H1 (cell line): Measurements from ENCODE around the gene COLEC11. TPM values are rescaled to one million over a fixed set of nuclear protein-coding genes. Genes with fewer than 3 reads are reported as not detected.

Experiments
- CTCF ChIA-PET: fragments of 300-600 bp; sonication (Branson Sonifier 250); formaldehyde crosslinking; loops from one replicate; lab custom pipeline; 2021; ENCODE audit not compliant: partially characterized antibody; lab: Charles Lee
- POLR2A ChIA-PET: fragments of 300-600 bp; sonication (Branson Sonifier 250); formaldehyde crosslinking; loops from one replicate; lab custom pipeline; 2021; ENCODE audit warnings: inconsistent platforms; ENCODE audit not compliant: partially characterized antibody; lab: Charles Lee
- DNase-seq, 2 experiments: peaks; one replicate each; pipeline versions ENCODE4 v3.0.0 to v3.0.0-alpha.2; 2010 to 2022; ENCODE audit warnings: low spot score in 2 of 2, low read depth in 1 of 2, mixed read lengths in 1 of 2
- FAIRE-seq: peaks from 2 replicates; lab custom pipeline; 2011; peaks lifted over from hg19 to GRCh38; lab: Jason Lieb, UNC
- H2AFZ ChIP-seq: 2 replicates; pipeline ENCODE4 v1.8.1; 2012; ENCODE audit warnings: low read length, inconsistent platforms
- H2AK5ac ChIP-seq: 2 replicates; pipeline ENCODE4 v1.6.1; 2013; ENCODE audit warnings: low read depth, low read length
- H2BK120ac ChIP-seq: replicated peaks from 2 replicates; pipeline ENCODE3; 2013; ENCODE audit warnings: low read depth, low read length, inconsistent platforms
- H2BK12ac ChIP-seq: 2 replicates; pipeline ENCODE4 v1.6.1; 2013; ENCODE audit warnings: low read depth, low read length
- H2BK15ac ChIP-seq: 2 replicates; pipeline ENCODE4 v1.6.1; 2013; ENCODE audit warnings: low read length
- H2BK20ac ChIP-seq: 2 replicates; pipeline ENCODE4 v1.6.1; 2013; ENCODE audit warnings: low read length
- H2BK5ac ChIP-seq: 2 replicates; pipeline ENCODE4 v1.6.1; 2013; ENCODE audit warnings: low read depth, low read length
- H3K14ac ChIP-seq: 2 replicates; pipeline ENCODE4 v1.6.1; 2013; ENCODE audit warnings: inconsistent platforms; ENCODE audit not compliant: insufficient read length
- H3K18ac ChIP-seq: 2 replicates; pipeline ENCODE4 v1.6.1; 2013; ENCODE audit warnings: low read length; ENCODE audit errors: extremely low read depth
- H3K23ac ChIP-seq: 2 replicates; pipeline ENCODE4 v1.6.1; 2013; ENCODE audit warnings: inconsistent platforms; ENCODE audit not compliant: insufficient read length
- H3K23me2 ChIP-seq: 2 replicates; pipeline ENCODE4 v1.6.1; 2013; ENCODE audit warnings: low read depth, low read length
- H3K27ac ChIP-seq: 2 replicates; pipeline ENCODE4 v1.6.1; 2011; ENCODE audit warnings: low read depth, low read length, inconsistent platforms
- H3K27me3 ChIP-seq, 4 experiments: replicated peaks in 1 of 4; 1 replicate in 1 of 4; 2 replicates in 3 of 4; pipeline versions ENCODE4 v1.6.1 to v1.8.1; 2011 to 2013; ENCODE audit warnings: low read length in 3 of 4, mild to moderate bottlenecking in 3 of 4, inconsistent platforms in 2 of 4, mixed read lengths in 2 of 4, moderate library complexity in 1 of 4; ENCODE audit not compliant: control insufficient read depth in 3 of 4, insufficient read depth in 3 of 4; ENCODE audit errors: extremely low read depth in 1 of 4
- H3K36me3 ChIP-seq, 4 experiments: 2 replicates each; pipeline versions ENCODE4 v1.6.1 to v1.8.1; 2011 to 2013; ENCODE audit warnings: mild to moderate bottlenecking in 4 of 4, low read length in 3 of 4, moderate library complexity in 2 of 4, control low read depth in 1 of 4, inconsistent platforms in 1 of 4; ENCODE audit not compliant: insufficient read depth in 4 of 4, control insufficient read depth in 2 of 4
- H3K4ac ChIP-seq: replicated peaks from 2 replicates; pipeline ENCODE3; 2013; ENCODE audit warnings: low read length, low read depth, mixed read lengths, inconsistent platforms; ENCODE audit not compliant: insufficient read length
- H3K4me1 ChIP-seq, 4 experiments: replicated peaks in 1 of 4; 1 replicate in 1 of 4; 2 replicates in 3 of 4; pipeline versions ENCODE4 v1.6.1 to v1.8.1; 2011 to 2013; ENCODE audit warnings: low read length in 3 of 4, inconsistent platforms in 2 of 4, mixed read lengths in 1 of 4; ENCODE audit not compliant: insufficient read depth in 4 of 4, control insufficient read depth in 3 of 4
- H3K4me2 ChIP-seq, 2 experiments: 2 replicates each; pipeline versions ENCODE4 v1.6.1 to v1.8.1; 2011 to 2013; ENCODE audit warnings: low read depth in 2 of 2, low read length in 2 of 2, control low read depth in 1 of 2, inconsistent platforms in 1 of 2, mild to moderate bottlenecking in 1 of 2; ENCODE audit not compliant: insufficient read depth in 1 of 2
- H3K4me3 ChIP-seq, 4 experiments: fragments of 200-600, 300-600 bp in 1 of 4; sonication (generic), shearing (Covaris generic), sonication (Bioruptor Twin) in 1 of 4; 2 replicates each; pipeline versions ENCODE4 v1.5.1 to v1.8.1; 2011 to 2016; ENCODE audit warnings: low read length in 4 of 4, low read depth in 3 of 4, control low read depth in 2 of 4, inconsistent platforms in 2 of 4, mild to moderate bottlenecking in 2 of 4, mixed read lengths in 1 of 4, moderate library complexity in 1 of 4; ENCODE audit not compliant: insufficient read depth in 2 of 4; ENCODE audit errors: extremely low read depth in 1 of 4
- H3K56ac ChIP-seq: replicated peaks from 2 replicates; pipeline ENCODE3; 2013; ENCODE audit warnings: low read depth, mild to moderate bottlenecking, mixed read lengths, low read length, inconsistent platforms; ENCODE audit not compliant: insufficient read length
- H3K79me1 ChIP-seq: 2 replicates; pipeline ENCODE4 v1.6.1; 2013; ENCODE audit warnings: low read depth, low read length, control low read depth
- H3K79me2 ChIP-seq, 2 experiments: 2 replicates each; pipeline versions ENCODE4 v1.6.1 to v1.8.1; 2012 to 2013; ENCODE audit warnings: low read length in 2 of 2, mild to moderate bottlenecking in 2 of 2, inconsistent platforms in 1 of 2; ENCODE audit not compliant: insufficient read depth in 2 of 2, control insufficient read depth in 1 of 2
- H3K9ac ChIP-seq, 4 experiments: replicated peaks in 1 of 4; 1 replicate in 1 of 4; 2 replicates in 3 of 4; pipeline versions ENCODE4 v1.6.1 to v1.8.1; 2011 to 2013; ENCODE audit warnings: low read depth in 3 of 4, low read length in 3 of 4, control low read depth in 2 of 4, mild to moderate bottlenecking in 2 of 4, moderate library complexity in 2 of 4, inconsistent platforms in 1 of 4; ENCODE audit errors: extremely low read depth in 1 of 4
- H3K9me3 ChIP-seq, 2 experiments: 2 replicates each; pipeline versions ENCODE4 v1.6.1 to v1.8.1; 2012 to 2013; ENCODE audit warnings: mild to moderate bottlenecking in 2 of 2, moderate library complexity in 2 of 2, control low read depth in 1 of 2, inconsistent platforms in 1 of 2, low read depth in 1 of 2, low read length in 1 of 2, mixed read lengths in 1 of 2; ENCODE audit not compliant: insufficient read depth in 2 of 2
- H4K20me1 ChIP-seq, 2 experiments: replicated peaks in 1 of 2; 2 replicates each; pipeline versions ENCODE3 to v1.8.1; 2011 to 2013; ENCODE audit warnings: inconsistent platforms in 2 of 2, low read length in 2 of 2, mild to moderate bottlenecking in 1 of 2; ENCODE audit not compliant: insufficient read depth in 2 of 2, control insufficient read depth in 1 of 2
- H4K5ac ChIP-seq: 2 replicates; pipeline ENCODE4 v1.6.1; 2013; ENCODE audit warnings: low read length, low read depth, mixed read lengths, inconsistent platforms; ENCODE audit not compliant: insufficient read length
- H4K8ac ChIP-seq: 2 replicates; pipeline ENCODE4 v1.8.0; 2013; ENCODE audit warnings: mild to moderate bottlenecking, moderate library complexity, low read length, inconsistent platforms; ENCODE audit not compliant: insufficient read depth; ENCODE audit errors: extremely low read depth
- H4K91ac ChIP-seq: replicated peaks from 2 replicates; pipeline ENCODE3; 2013; ENCODE audit warnings: low read length, mixed read lengths, inconsistent platforms; ENCODE audit not compliant: insufficient read length
- WGBS, 2 experiments: shearing (Covaris generic) in 1 of 2; methylation state at CpG; one replicate each; pipeline versions ENCODE4 v1.1.6 to v1.1.7; 2013 to 2015; ENCODE audit warnings: low lambda C conversion rate in 2 of 2, mixed read lengths in 2 of 2, inconsistent platforms in 1 of 2, low coverage in 1 of 2, missing lambda C conversion rate in 1 of 2; ENCODE audit not compliant: insufficient replicate concordance in 2 of 2, insufficient coverage in 1 of 2, insufficient read length in 1 of 2; ENCODE audit errors: extremely low coverage in 1 of 2, missing lambda C conversion rate in 1 of 2; 5-methylcytosine and 5-hydroxymethylcytosine counted together
- polyA plus RNA-seq, 7 experiments: library from polyadenylated mRNA; depleted of rRNA in 3 of 7; stranded (reverse) in 5 of 7; unstranded in 2 of 7; fragments of >200 nt in 5 of 7; fragments of 200-250 nt in 2 of 7; gene quantifications; 1 replicate in 5 of 7; 2 replicates in 1 of 7; 4 replicates in 1 of 7; pipeline versions ENCODE4 v1.2.1 to v1.2.3, GENCODE V29; 2011 to 2013; ENCODE audit warnings: missing spikeins in 2 of 7, mixed read lengths in 2 of 7
- total RNA-seq: library from RNA; stranded (reverse); fragmentation: NEBNext Ultra II Directional; extraction: Animal tissue kit (Norgen Biotek cat#: 25700); gene quantifications from 2 replicates; pipeline ENCODE4 v1.2.1, GENCODE V29; 2021

Gene COLEC11
- total and polyA plus RNA-seq, 2 of the 8 experiments (the other 6 are each of a cell fraction or from before 2014, with no cell fraction given), result 0.47 to 0.80 TPM

GRCh38 chr2:3589086-3589485 lies 5.8 kb upstream of the COLEC11 start:
- no peak overlapping the region for H2AK5ac ChIP-seq
- no peak overlapping the region for H2BK5ac ChIP-seq
- no peak overlapping the region for H3K23ac ChIP-seq
- H3K4me1 ChIP-seq, result no peaks in the 10 kb centered on the region
- CTCF ChIA-PET, result interaction anchor here (0.9 to 1.4 kb wide), 2 partner anchors 9 to 56 kb away, joined by 3 to 7 read pairs; no protein-coding TSS in a partner anchor
- no peak overlapping the region for H2BK20ac ChIP-seq
- H3K27me3 ChIP-seq, result no peaks in the 10 kb centered on the region
- H4K5ac ChIP-seq, result no peak overlapping the region
- no peaks in the 10 kb centered on the region for H3K79me1 ChIP-seq
- no peaks in the 10 kb centered on the region for H3K79me2 ChIP-seq
- peaks cover 0 to 6% (median 4%) of the 10 kb centered on the region in 4 experiments; a peak in 4 of 8 replicates for H3K36me3 ChIP-seq
- FAIRE-seq (no peak), DNase-seq (no peak)
- no peak overlapping the region for H3K18ac ChIP-seq
- no peak overlapping the region for H2BK15ac ChIP-seq
- H2BK12ac ChIP-seq, result no peak overlapping the region
- no peak overlapping the region; the same call in 1 of the 2 replicates for H4K8ac ChIP-seq
- no peak overlapping the region for H3K4ac ChIP-seq
- no peak overlapping the region for H3K9ac ChIP-seq
- H3K14ac ChIP-seq, result no peak overlapping the region
- H2BK120ac ChIP-seq, result no peak overlapping the region
- WGBS, 2 experiments, result 90% methylated on average over 11 of the region's 11 CpGs; no CpG with 5 or more reads in 1 of the 2 experiments
- H3K9me3 ChIP-seq, result no peaks in the 10 kb centered on the region
- H2AFZ ChIP-seq, result no peak overlapping the region
- H3K23me2 ChIP-seq, result no peaks in the 10 kb centered on the region
- H3K4me2 ChIP-seq, result no peak overlapping the region
- H3K4me3 ChIP-seq, result no peak overlapping the region
- H3K27ac ChIP-seq, result no peak overlapping the region
- no peak overlapping the region for H3K56ac ChIP-seq
- POLR2A ChIA-PET, result interaction anchor here (1.2 to 17.0 kb wide), 3 partner anchors 11 to 31 kb away, joined by 3 to 373 read pairs (median 77); partner anchors contain the start of gene RNASEH1
- no peak overlapping the region for H4K91ac ChIP-seq
- H4K20me1 ChIP-seq, result peaks cover 0 to 7% of the 10 kb centered on the region in 2 experiments
